Measurements from ENCODE around the gene ELP4.

DNA sequence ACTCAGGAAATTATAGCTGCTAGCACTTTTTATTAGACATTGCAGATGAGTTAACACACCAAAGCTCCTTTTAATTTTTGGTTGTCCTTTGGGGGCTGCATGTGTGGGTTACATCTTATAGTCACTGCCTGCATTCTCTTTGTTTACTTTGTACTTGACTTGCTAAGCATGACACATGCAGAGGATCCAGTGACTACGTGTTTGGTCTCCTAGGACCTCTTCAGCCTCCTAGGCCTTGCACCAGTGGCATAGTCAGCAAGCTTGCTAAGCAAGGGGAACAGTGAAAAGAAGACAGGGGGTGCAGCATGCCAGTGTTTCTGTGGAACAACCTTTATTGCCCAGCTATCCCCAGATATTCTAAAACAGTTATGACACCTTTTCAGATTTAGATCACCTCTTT is 193.4 kb downstream of the ELP4 start:
- TF ChIP-seq GATA2 (IDR thresholded peaks at IDR 0.05; ENCODE audit: low read depth, low read length), result no peak
- TF ChIP-seq GATA3 (IDR thresholded peaks at IDR 0.05; ENCODE audit: low read depth, low read length), result no peak

Data from SH-SY5Y (cell line).